ENCODE data around the gene SLC16A13.

The SLC16A13 gene

GRCh38 chr17:7025245-7025644, 10.6 kb upstream of the SLC16A13 start:
- no peak for TF ChIP-seq CTCF (conservative IDR thresholded peaks at IDR 0.05)
- H3K27ac ChIP-seq: no peak overlapping the region

GRCh38 chr17:7026471-7027115, 9.2 kb upstream of the SLC16A13 start:
- no peak overlapping the region for H3K27ac ChIP-seq

GRCh38 chr17:7027335-7027734, 8.5 kb upstream of the SLC16A13 start:
- no peak for TF ChIP-seq CTCF (conservative IDR thresholded peaks at IDR 0.05)
- H3K27ac ChIP-seq: no peak overlapping the region

More at GRCh38 chr17:7026471-7027115, 9.2 kb upstream of the SLC16A13 start:
- no peak for TF ChIP-seq CTCF (conservative IDR thresholded peaks at IDR 0.05)

- no peak overlapping the region for H3K27ac ChIP-seq
- TF ChIP-seq CTCF (conservative IDR thresholded peaks at IDR 0.05): no peak
Observed at GRCh38 chr17:7029096-7029495, 6.7 kb upstream of the SLC16A13 start.

GRCh38 chr17:7029659-7030058, 6.2 kb upstream of the SLC16A13 start:
- H3K27ac ChIP-seq: no peak overlapping the region
- no peak for TF ChIP-seq CTCF (conservative IDR thresholded peaks at IDR 0.05)

- no peak for TF ChIP-seq CTCF (conservative IDR thresholded peaks at IDR 0.05)
- H3K27ac ChIP-seq: peak overlapping the region; percentile 71
Observed at GRCh38 chr17:7034955-7035590, 742 bp upstream of the SLC16A13 start.

- TF ChIP-seq CTCF (conservative IDR thresholded peaks at IDR 0.05): no peak
- H3K27ac ChIP-seq: no peak overlapping the region
Observed at GRCh38 chr17:7038025-7038862, 2.4 kb downstream of the SLC16A13 start.

Data from VCaP (cell line).